Osteoblast (primary cell): ENCODE data around the gene RABGAP1. TPM values are rescaled to one million over a fixed set of nuclear protein-coding genes. Genes with fewer than 3 reads are reported as not detected.

Source experiments
- DNase-seq: peaks from one replicate; pipeline ENCODE4 v3.0.0; 2011; ENCODE audit warnings: low spot score, mixed read lengths; ENCODE audit not compliant: insufficient read length; ENCODE audit errors: missing footprints
- H2AFZ ChIP-seq: 2 replicates; pipeline ENCODE4 v1.6.0; 2011; ENCODE audit warnings: mild to moderate bottlenecking, low read length
- H3K27ac ChIP-seq: 2 replicates; pipeline ENCODE4 v1.5.1; 2011; ENCODE audit warnings: mild to moderate bottlenecking, low read depth, low read length, moderate library complexity
- H3K27me3 ChIP-seq: 2 replicates; pipeline ENCODE4 v1.6.0; 2012; ENCODE audit warnings: mild to moderate bottlenecking, control low read depth, inconsistent platforms, low read length, moderate library complexity; ENCODE audit not compliant: insufficient read depth
- H3K36me3 ChIP-seq: 2 replicates; pipeline ENCODE4 v1.5.1; 2011; ENCODE audit warnings: mild to moderate bottlenecking, low read length, control low read depth, moderate library complexity; ENCODE audit not compliant: insufficient read depth
- H3K4me1 ChIP-seq: 2 replicates; pipeline ENCODE4 v1.5.1; 2011; ENCODE audit warnings: mild to moderate bottlenecking, low read length, control low read depth, moderate library complexity; ENCODE audit not compliant: insufficient read depth
- H3K4me2 ChIP-seq: 2 replicates; pipeline ENCODE4 v1.6.0; 2011; ENCODE audit warnings: mild to moderate bottlenecking, low read length; ENCODE audit not compliant: insufficient read depth
- H3K4me3 ChIP-seq: fragments of 200-600 bp; sonication (generic); 3 replicates; pipeline ENCODE4 v1.5.1; 2012; ENCODE audit warnings: mild to moderate bottlenecking, low read length, inconsistent platforms; ENCODE audit not compliant: insufficient read depth
- H3K79me2 ChIP-seq: 2 replicates; pipeline ENCODE4 v1.6.0; 2012; ENCODE audit warnings: mild to moderate bottlenecking, low read length, control low read depth, inconsistent platforms; ENCODE audit not compliant: insufficient read depth
- H3K9me3 ChIP-seq: 2 replicates; pipeline ENCODE4 v1.5.1; 2011; ENCODE audit warnings: low read depth, low read length, control low read depth
- H4K20me1 ChIP-seq: 2 replicates; pipeline ENCODE4 v1.6.0; 2012; ENCODE audit warnings: mild to moderate bottlenecking, low read length, control low read depth; ENCODE audit not compliant: insufficient read depth
- CTCF ChIP-seq: IDR thresholded peaks from 2 replicates; pipeline ENCODE4 v1.5.1; 2011; ENCODE audit warnings: mild to moderate bottlenecking, low read depth, low read length, moderate library complexity; ENCODE audit errors: extremely low read depth
- small RNA-seq: library from RNA; depleted of rRNA; stranded (forward); fragments of <200 nt; gene quantifications from one replicate; pipeline ENCODE3, GENCODE V24; 2012
- total RNA-seq: library from RNA; depleted of rRNA; stranded (reverse); fragments of >200 nt; gene quantifications from 2 replicates; pipeline ENCODE4 v1.2.3, GENCODE V29; 2012

Gene RABGAP1
- total RNA-seq, 1 donor: 49.2 TPM

GRCh38 chr9:123135430-123135829, 194.6 kb downstream of the RABGAP1 start:
- no peaks in the 10 kb centered on the region for H3K9me3 ChIP-seq
- no peak overlapping the region for H2AFZ ChIP-seq
- H3K4me2 ChIP-seq: no peak overlapping the region
- DNase-seq: no peak
- no peak for TF ChIP-seq CTCF
- H3K36me3 ChIP-seq: no peaks in the 10 kb centered on the region
- H3K27ac ChIP-seq: no peak overlapping the region
- peaks cover 3% of the 10 kb centered on the region for H3K4me1 ChIP-seq
- H3K79me2 ChIP-seq: no peaks in the 10 kb centered on the region
- no peaks in the 10 kb centered on the region for H4K20me1 ChIP-seq
- H3K27me3 ChIP-seq: no peaks in the 10 kb centered on the region
- no peak overlapping the region for H3K4me3 ChIP-seq

DNA sequence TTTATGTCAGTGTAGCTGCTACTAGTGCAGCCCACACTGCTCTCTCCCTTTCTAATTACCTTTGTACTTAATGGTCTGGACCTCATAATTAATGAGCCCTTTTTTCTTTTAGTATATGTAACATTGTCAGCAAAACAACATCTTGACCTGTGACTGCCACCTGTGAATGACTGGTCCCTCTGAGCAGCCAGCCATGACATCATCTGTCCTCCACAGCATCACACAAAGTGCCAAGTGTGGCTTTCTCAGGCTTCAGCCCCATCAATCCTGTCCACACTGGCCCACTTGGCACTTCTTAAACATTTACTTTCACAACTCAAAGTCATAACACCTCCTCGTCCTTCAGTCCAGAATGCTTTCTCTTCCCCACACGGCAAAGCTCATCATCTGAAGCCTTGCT, 197.3 kb downstream of the RABGAP1 start:
- Histone ChIP-seq H3K79me2 (no peaks in the 10 kb centered on the region), H3K27ac (no peak overlapping the region), H3K27me3 (no peaks in the 10 kb centered on the region), H3K4me3 (no peak overlapping the region), H2AFZ (no peak overlapping the region), H4K20me1 (no peaks in the 10 kb centered on the region), H3K4me2 (no peak overlapping the region), H3K36me3 (no peaks in the 10 kb centered on the region), H3K9me3 (no peaks in the 10 kb centered on the region), H3K4me1 (no peaks in the 10 kb centered on the region)
- TF ChIP-seq CTCF: no peak
- no peak for DNase-seq

DNA sequence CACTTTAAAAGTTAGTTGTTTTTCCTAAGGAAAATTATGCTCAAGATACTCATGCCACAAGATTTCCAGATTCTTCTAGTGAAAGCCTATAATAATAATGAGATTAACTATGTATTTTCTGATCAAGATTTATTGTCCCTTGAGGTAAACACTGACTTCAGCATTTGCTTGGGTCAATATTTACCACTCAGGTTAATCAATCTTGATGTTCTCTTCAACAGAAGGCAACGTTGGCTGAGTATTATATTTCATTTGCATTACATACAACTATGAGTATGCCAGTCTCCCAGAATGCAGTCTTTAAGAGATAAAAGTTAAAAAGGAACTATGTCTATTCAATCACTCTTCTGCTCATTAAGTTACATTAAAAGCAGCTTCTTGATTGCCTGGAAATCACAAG, 208.2 kb downstream of the RABGAP1 start:
- H3K27me3 ChIP-seq: no peaks in the 10 kb centered on the region
- no peaks in the 10 kb centered on the region for H4K20me1 ChIP-seq
- H2AFZ ChIP-seq: no peak overlapping the region
- TF ChIP-seq CTCF: no peak
- no peaks in the 10 kb centered on the region for H3K4me1 ChIP-seq
- H3K27ac ChIP-seq: no peak overlapping the region
- H3K79me2 ChIP-seq: no peaks in the 10 kb centered on the region
- no peaks in the 10 kb centered on the region for H3K9me3 ChIP-seq
- no peaks in the 10 kb centered on the region for H3K36me3 ChIP-seq
- no peak overlapping the region for H3K4me3 ChIP-seq
- H3K4me2 ChIP-seq: no peak overlapping the region
- no peak for DNase-seq

- H3K9me3 ChIP-seq: no peaks in the 10 kb centered on the region
- no peak overlapping the region for H3K4me2 ChIP-seq
- no peaks in the 10 kb centered on the region for H3K27me3 ChIP-seq
- H3K79me2 ChIP-seq: no peaks in the 10 kb centered on the region
- no peak overlapping the region for H2AFZ ChIP-seq
- no peak overlapping the region for H3K27ac ChIP-seq
- H3K4me1 ChIP-seq: no peaks in the 10 kb centered on the region
- TF ChIP-seq CTCF: no peak
- H3K4me3 ChIP-seq: no peak overlapping the region
- DNase-seq: no peak
- no peaks in the 10 kb centered on the region for H4K20me1 ChIP-seq
- no peaks in the 10 kb centered on the region for H3K36me3 ChIP-seq
Measured at GRCh38 chr9:123150708-123151503, 210.1 kb downstream of the RABGAP1 start.

Small RNA genes lying within 50 kb of the gene (small RNA-seq; reads per million reads assigned to genes)
- gene GPR21 (not detected), gene RNY1P15 (not detected)

Other genes starting within 250 kb of the RABGAP1 start
- gene OR1L4, start 217.0 kb upstream of the RABGAP1 start, total RNA-seq: not detected in 2 replicates
- gene OR1L6, start 198.7 kb upstream of the RABGAP1 start, total RNA-seq: not detected in 2 replicates
- not detected in 2 replicates for gene OR5C1, start 152.1 kb upstream of the RABGAP1 start, total RNA-seq
- gene OR1K1, start 140.9 kb upstream of the RABGAP1 start, total RNA-seq: not detected in 2 replicates
- 31.8 and 37.3 TPM in 2 replicates for gene PDCL, start 112.4 kb upstream of the RABGAP1 start, total RNA-seq
- 49.2 and 52.5 TPM in 2 replicates for gene RC3H2, start 35.7 kb upstream of the RABGAP1 start, total RNA-seq
- 13.8 TPM in 2 replicates for gene ZBTB6, start 27.7 kb upstream of the RABGAP1 start, total RNA-seq
- gene ZBTB26, start 9.5 kb upstream of the RABGAP1 start, total RNA-seq: 5.0 and 5.4 TPM in 2 replicates
- 1.4 and 2.7 TPM in 2 replicates for gene GPR21, start 92.6 kb downstream of the RABGAP1 start, total RNA-seq